Choroid plexus epithelial cell (primary cell): ENCODE results near the gene DNAJC4.

Experiments used
- DNase-seq: peaks from one replicate; pipeline ENCODE4 v3.0.0-alpha.2; 2010; ENCODE audit warnings: low read depth
- H3K4me3 ChIP-seq: 2 replicates; pipeline ENCODE4 v1.5.1; 2011; ENCODE audit warnings: low read depth, mild to moderate bottlenecking, control low read depth, low read length, moderate library complexity
- TF ChIP-seq, protein P1 (sequence below): conservative IDR thresholded peaks from 2 replicates; pipeline ENCODE4 v1.5.1; 2011; ENCODE audit warnings: low read depth, mild to moderate bottlenecking, control low read depth, inconsistent platforms, low read length, moderate library complexity

DNAJC4 gene

DNA sequence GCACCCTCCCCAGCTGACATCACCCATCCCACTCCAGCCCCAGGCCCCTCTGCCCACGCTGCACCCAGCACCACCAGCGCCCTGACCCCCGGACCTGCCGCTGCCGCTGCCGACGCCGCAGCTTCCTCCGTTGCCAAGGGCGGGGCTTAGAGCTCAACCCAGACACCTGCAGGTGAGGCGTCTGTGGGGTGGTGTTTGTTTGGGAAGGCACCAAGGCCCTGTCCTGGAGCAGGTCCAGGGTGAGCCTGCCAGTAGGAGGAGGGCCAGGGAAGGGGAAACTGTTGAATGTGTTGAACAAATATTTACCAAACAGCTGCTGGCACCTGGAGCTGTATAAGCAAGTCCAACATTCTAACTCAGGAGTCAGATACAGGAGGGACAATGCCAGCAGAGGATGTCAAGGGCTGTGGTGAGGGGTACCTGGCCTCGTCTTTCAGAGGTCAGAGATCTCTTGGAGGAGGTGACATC, 7.2 kb downstream of the DNAJC4 start:
- DNase-seq, result no peak
- TF ChIP-seq, protein P1, sequence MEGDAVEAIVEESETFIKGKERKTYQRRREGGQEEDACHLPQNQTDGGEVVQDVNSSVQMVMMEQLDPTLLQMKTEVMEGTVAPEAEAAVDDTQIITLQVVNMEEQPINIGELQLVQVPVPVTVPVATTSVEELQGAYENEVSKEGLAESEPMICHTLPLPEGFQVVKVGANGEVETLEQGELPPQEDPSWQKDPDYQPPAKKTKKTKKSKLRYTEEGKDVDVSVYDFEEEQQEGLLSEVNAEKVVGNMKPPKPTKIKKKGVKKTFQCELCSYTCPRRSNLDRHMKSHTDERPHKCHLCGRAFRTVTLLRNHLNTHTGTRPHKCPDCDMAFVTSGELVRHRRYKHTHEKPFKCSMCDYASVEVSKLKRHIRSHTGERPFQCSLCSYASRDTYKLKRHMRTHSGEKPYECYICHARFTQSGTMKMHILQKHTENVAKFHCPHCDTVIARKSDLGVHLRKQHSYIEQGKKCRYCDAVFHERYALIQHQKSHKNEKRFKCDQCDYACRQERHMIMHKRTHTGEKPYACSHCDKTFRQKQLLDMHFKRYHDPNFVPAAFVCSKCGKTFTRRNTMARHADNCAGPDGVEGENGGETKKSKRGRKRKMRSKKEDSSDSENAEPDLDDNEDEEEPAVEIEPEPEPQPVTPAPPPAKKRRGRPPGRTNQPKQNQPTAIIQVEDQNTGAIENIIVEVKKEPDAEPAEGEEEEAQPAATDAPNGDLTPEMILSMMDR, result no peak
- no peak overlapping the region for H3K4me3 ChIP-seq

DNA sequence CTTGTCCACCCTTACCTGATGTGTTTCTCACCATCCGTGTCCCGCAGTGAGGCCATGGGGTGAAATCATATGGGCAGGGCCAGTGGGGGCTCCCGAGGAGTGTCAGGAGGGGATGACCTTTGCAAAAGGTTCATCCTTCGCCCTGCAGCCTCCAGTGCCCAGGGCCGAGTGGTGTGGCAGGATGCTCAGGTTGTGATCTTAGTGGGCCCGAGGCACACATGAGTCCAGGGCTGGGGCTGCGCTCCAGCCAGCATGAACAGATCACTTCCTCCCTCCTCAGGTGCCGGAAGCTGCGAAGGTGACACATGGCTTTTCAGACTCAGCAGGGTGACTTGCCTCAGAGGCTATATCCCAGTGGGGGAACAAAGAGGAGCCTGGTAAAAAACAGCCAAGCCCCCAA, 7.7 kb downstream of the DNAJC4 start:
- no peak overlapping the region for H3K4me3 ChIP-seq
- TF ChIP-seq, protein P1, result no peak
- DNase-seq, result no peak

DNA sequence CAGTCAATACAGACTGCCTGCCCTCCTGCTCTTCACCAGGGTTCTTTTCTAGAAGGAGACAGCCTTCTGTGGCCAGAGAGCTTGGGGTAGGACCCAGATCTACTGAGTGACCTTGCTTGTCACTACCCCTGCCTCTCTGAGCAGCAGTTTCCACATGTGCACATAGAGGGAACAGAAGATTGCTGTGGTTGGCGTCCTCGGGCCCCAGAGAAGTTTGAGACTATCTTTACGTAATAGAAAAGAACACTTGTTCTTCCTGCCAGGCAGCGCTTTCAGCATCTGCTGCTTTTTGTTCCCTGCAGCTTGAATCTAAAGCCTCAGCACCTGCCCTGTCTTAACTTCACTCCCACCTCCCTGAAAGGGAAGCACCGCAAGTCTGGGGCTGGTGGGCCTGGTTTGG, 8.7 kb downstream of the DNAJC4 start:
- DNase-seq, result no peak
- TF ChIP-seq, protein P1, result no peak
- no peak overlapping the region for H3K4me3 ChIP-seq

DNA sequence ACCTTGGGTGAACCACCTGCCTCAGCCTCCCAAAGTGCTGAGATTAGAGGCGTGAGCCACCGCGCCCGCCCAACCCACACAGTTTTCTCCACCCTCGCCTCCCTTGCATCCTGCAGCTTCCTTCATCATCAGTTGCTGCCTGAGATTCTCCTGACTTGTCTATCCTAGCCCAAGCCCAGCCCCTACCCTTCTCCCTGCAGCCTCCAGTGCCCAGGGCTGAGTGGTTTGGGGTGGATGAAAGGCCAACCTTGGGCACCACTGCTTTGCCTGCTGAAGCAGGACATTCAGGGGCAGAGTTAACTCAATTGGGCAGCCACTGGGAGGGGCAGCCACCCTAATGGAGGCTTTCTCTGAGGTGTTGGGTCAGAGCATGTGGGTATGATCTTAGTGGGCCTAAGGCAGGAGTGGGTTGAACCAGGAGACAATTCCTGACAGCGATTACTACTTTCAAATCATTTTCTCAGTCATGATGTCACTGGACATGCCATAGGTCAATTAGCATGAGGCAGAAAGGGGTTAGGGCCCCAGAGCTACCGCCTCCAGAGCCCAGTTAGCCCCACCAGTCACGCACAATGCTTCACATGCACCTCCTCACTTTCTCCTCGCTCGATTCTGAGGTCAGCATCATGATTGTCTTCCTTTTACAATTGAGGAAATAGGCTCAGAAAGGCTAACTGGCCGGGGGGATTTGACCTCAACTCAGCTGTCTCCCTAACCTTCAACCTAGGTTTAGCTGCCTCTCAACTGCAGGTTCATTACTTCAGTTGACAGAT, 9.5 kb downstream of the DNAJC4 start:
- DNase-seq, result no peak
- H3K4me3 ChIP-seq, result peak overlapping the region; percentile 84
- TF ChIP-seq, protein P1, result no peak

DNA sequence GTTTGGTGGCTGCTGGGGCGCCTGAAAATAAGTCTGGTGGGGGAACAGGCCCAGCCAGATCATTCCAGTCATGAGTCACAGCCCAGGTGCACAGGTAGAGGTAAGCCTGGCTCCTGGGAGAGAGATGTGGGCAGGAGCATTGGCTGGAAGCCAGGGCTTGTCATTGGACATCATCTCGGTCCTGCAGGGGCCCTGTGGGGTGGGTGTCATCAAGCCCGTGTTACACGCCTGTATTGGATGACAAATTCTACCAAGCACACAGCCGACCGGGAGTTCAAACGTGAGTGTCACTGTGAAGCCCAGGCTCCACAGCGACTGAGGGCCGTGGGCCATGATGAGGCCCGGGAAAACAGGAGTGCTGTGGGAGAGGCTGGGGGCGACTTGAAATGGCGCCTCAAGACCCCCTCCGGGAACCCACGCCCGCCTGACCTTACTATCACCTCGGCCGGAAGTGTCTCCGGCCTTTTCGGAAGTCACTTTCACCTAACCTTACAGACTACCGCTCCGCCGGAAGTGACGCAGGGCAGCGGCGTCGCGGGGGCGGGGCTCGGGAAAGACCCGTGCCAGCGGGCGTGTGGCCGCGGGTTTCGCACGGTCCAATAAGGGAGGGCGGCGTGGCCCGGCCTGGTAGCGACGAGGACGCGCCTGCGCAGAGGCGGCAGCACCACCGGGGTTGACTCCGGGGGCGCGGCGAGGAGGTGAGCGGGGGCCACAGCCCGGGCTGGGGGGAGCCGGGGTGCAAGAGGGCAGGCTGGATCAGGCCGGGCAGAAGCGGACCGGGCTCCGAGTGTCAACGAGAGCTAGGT, 10.3 kb downstream of the DNAJC4 start, which contains the start of gene FKBP2:
TSS of gene FKBP2 (plus strand) at position 661 of the 806 bp plus-strand sequence. CDS start 1,293 bp downstream, outside the sequence.
- H3K4me3 ChIP-seq, result peak within 1 kb of the TSS; percentile 91
- peak; percentile 98 for DNase-seq
- TF ChIP-seq, protein P1, result no peak

DNA sequence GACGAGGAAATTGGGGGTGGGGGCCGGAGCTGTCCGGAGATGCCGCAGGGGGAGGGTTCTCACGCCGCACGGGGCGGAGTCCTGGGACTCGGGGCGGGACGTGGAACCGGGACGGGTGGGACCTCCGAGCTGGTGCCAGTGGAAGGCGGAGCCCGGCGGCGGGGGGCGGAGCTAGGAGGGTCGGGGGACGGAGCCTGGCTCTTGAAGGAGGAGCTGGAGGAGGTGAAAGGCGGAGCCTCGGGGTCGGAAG, 10.8 kb downstream of the DNAJC4 start:
- peak; percentile 100 for DNase-seq
- TF ChIP-seq, protein P1, result no peak
- peak overlapping the region; percentile 91 for H3K4me3 ChIP-seq
